DOHH2 (cell line): Measurements from ENCODE around the gene ZP4.

ENCODE experiments used
- H3F3A ChIP-seq: fragments of 200-600 bp; sonication (generic), shearing (Covaris generic); 2 replicates; pipeline ENCODE4 v1.6.0; 2016; ENCODE audit warnings: antibody characterized with exemption, mild to moderate bottlenecking; ENCODE audit not compliant: control insufficient read depth, insufficient read depth
- H3K27ac ChIP-seq: fragments of 200-600 bp; sonication (generic); 2 replicates; pipeline ENCODE4 v1.5.1; 2014; ENCODE audit warnings: low read depth, mild to moderate bottlenecking, low read length, moderate library complexity
- H3K27me3 ChIP-seq: fragments of 200-600 bp; sonication (generic); 2 replicates; pipeline ENCODE4 v1.6.1; 2014; ENCODE audit warnings: mild to moderate bottlenecking, low read length, mixed read lengths; ENCODE audit not compliant: control insufficient read depth
- H3K36me3 ChIP-seq: fragments of 200-600 bp; sonication (generic); 2 replicates; pipeline ENCODE4 v1.6.1; 2014; ENCODE audit warnings: mild to moderate bottlenecking, low read length, moderate library complexity, mixed read lengths; ENCODE audit not compliant: control insufficient read depth
- H3K4me1 ChIP-seq: fragments of 200-600 bp; sonication (generic); 2 replicates; pipeline ENCODE4 v1.6.1; 2014; ENCODE audit warnings: mild to moderate bottlenecking, low read length, mixed read lengths; ENCODE audit not compliant: control insufficient read depth
- H3K4me2 ChIP-seq: fragments of 200-600 bp; sonication (generic); 2 replicates; pipeline ENCODE4 v1.6.0; 2014; ENCODE audit warnings: mild to moderate bottlenecking, low read length, moderate library complexity
- H3K4me3 ChIP-seq: fragments of 200-600 bp; sonication (generic); 2 replicates; pipeline ENCODE4 v1.5.1; 2014; ENCODE audit warnings: mild to moderate bottlenecking, low read length, mixed read lengths
- H3K79me2 ChIP-seq: fragments of 200-600 bp; sonication (generic); 2 replicates; pipeline ENCODE4 v1.6.1; 2014; ENCODE audit warnings: mild to moderate bottlenecking, low read length, mixed read lengths; ENCODE audit not compliant: control insufficient read depth
- H3K9me2 ChIP-seq: fragments of 200-600 bp; sonication (generic); replicated peaks from 2 replicates; pipeline ENCODE4 v1.6.1; 2014; ENCODE audit warnings: mild to moderate bottlenecking, low read length, mixed read lengths; ENCODE audit not compliant: control insufficient read depth
- H3K9me3 ChIP-seq: fragments of 200-600 bp; sonication (generic); 2 replicates; pipeline ENCODE4 v1.6.1; 2014; ENCODE audit warnings: antibody characterized with exemption, low read length, mixed read lengths; ENCODE audit not compliant: control insufficient read depth, insufficient read depth
- H4K20me1 ChIP-seq: fragments of 200-600 bp; sonication (generic); 2 replicates; pipeline ENCODE4 v1.6.0; 2014; ENCODE audit warnings: low read depth, mild to moderate bottlenecking, antibody characterized with exemption, low read length, moderate library complexity; ENCODE audit not compliant: control insufficient read depth, insufficient read depth
- EZH2phosphoT487 ChIP-seq: fragments of 200-600 bp; sonication (generic); IDR thresholded peaks from 2 replicates; pipeline ENCODE4 v1.6.1; 2017; ENCODE audit warnings: borderline replicate concordance, mild to moderate bottlenecking, antibody characterized with exemption, low read length, moderate library complexity, mixed read lengths
- TF ChIP-seq, protein P1 (sequence below): fragments of 200-600 bp; sonication (generic); IDR thresholded peaks from one replicate; pipeline ENCODE4 v1.5.1; 2014; ENCODE audit warnings: antibody characterized with exemption, mild to moderate bottlenecking, low read depth, low read length; ENCODE audit not compliant: poor library complexity, severe bottlenecking

Gene ZP4

DNA sequence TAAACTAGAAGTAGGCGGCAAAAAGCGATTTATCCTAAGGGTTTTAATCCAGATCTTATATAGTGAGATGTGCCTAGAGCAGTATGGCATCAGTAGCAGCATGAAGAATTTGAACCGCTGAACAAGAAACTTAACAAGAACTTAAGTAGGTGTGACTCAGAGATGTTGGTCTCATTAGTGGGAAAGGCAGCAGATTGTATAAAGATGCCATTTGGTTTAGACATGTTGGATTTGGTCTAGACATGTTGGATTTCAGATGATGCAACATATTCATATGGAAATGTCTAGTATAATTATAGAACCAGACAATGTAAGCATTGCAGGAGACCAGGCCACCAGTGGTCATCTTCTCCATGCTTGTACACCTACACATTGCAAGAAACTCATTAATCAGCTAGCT, 42.1 kb upstream of the ZP4 start:
- H3K4me1 ChIP-seq = no peaks in the 10 kb centered on the region
- H3K4me2 ChIP-seq = no peak overlapping the region
- no peaks in the 10 kb centered on the region for H3K79me2 ChIP-seq
- no peak for TF ChIP-seq EZH2phosphoT487
- TF ChIP-seq, protein P1, sequence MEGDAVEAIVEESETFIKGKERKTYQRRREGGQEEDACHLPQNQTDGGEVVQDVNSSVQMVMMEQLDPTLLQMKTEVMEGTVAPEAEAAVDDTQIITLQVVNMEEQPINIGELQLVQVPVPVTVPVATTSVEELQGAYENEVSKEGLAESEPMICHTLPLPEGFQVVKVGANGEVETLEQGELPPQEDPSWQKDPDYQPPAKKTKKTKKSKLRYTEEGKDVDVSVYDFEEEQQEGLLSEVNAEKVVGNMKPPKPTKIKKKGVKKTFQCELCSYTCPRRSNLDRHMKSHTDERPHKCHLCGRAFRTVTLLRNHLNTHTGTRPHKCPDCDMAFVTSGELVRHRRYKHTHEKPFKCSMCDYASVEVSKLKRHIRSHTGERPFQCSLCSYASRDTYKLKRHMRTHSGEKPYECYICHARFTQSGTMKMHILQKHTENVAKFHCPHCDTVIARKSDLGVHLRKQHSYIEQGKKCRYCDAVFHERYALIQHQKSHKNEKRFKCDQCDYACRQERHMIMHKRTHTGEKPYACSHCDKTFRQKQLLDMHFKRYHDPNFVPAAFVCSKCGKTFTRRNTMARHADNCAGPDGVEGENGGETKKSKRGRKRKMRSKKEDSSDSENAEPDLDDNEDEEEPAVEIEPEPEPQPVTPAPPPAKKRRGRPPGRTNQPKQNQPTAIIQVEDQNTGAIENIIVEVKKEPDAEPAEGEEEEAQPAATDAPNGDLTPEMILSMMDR = no peak
- H3K27me3 ChIP-seq = no peaks in the 10 kb centered on the region
- no peak overlapping the region for H3K27ac ChIP-seq
- H3K9me3 ChIP-seq = no peaks in the 10 kb centered on the region
- H3K4me3 ChIP-seq = no peak overlapping the region
- H4K20me1 ChIP-seq = no peaks in the 10 kb centered on the region
- no peaks in the 10 kb centered on the region for H3F3A ChIP-seq
- no peaks in the 10 kb centered on the region for H3K9me2 ChIP-seq
- no peaks in the 10 kb centered on the region for H3K36me3 ChIP-seq

DNA sequence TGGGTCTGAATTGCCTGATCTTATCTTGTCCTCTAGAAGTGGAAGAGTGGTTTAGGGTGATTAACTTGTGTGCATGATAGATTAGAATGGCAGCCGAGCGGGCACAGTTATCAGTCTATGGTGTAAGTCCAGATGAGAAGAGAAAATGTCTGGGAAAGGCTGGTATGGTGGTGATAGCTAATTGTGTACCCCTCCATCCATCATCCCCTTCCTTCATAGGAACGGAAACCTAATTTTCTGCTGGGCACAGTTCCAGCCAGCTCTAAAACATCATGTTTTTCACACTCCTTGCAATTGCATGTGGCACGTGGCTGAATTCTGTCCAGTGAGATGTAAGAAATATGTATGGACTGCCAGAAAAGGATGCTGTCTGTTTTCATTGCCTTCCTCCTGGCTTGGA, 40.9 kb upstream of the ZP4 start:
- Histone ChIP-seq H3K4me1 (no peaks in the 10 kb centered on the region), H3K4me3 (no peak overlapping the region), H3K36me3 (no peaks in the 10 kb centered on the region), H3K27me3 (no peaks in the 10 kb centered on the region), H3K79me2 (no peaks in the 10 kb centered on the region), H4K20me1 (no peaks in the 10 kb centered on the region), H3K9me2 (no peaks in the 10 kb centered on the region), H3K27ac (no peak overlapping the region), H3K9me3 (no peaks in the 10 kb centered on the region), H3K4me2 (no peak overlapping the region), H3F3A (no peaks in the 10 kb centered on the region)
- TF ChIP-seq, protein P1 = no peak
- TF ChIP-seq EZH2phosphoT487 = no peak

DNA sequence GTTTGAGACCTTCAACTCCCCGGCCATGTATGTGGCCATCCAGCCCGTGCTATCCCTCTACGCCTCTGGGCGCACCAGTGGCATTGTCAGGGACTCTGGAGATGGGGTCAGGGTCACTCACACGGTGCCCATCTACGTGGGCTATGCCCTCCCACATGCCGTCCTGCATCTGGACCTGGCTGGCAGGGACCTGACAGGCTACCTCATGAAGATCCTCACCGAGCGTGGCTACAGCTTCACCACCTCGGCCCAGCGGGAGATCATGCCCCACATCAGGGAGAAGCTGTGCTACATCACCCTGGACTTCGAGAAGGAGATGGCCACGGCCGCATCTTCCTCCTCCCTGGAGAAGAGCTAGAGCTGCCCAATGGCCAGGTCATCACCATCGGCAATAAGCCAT, 36.5 kb upstream of the ZP4 start:
- Histone ChIP-seq H3K36me3 (no peaks in the 10 kb centered on the region), H3K27me3 (no peaks in the 10 kb centered on the region), H4K20me1 (no peaks in the 10 kb centered on the region), H3K4me2 (no peak overlapping the region), H3K9me2 (no peaks in the 10 kb centered on the region), H3K4me1 (no peaks in the 10 kb centered on the region), H3K79me2 (no peaks in the 10 kb centered on the region), H3F3A (no peaks in the 10 kb centered on the region), H3K9me3 (no peaks in the 10 kb centered on the region), H3K4me3 (no peak overlapping the region), H3K27ac (no peak overlapping the region)
- no peak for TF ChIP-seq EZH2phosphoT487
- TF ChIP-seq, protein P1 = no peak

DNA sequence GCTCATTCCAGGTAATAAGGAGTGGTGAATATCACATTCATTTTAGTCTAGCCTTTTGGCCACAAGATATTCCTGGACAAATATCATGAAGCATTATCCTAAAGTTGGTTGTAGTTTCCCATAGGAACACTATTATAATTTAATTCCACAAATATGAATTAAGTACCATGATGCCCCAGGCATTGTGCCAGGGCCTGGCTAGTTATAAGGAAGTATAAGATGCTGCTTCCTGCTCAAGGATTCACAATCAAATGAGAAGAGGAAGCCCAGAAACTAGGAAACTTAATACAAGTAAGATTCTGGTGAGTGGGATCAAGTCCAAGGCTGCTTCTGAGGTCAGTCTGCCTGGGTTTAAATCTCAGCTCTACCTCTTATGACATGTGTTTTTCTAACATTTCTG, 30.6 kb upstream of the ZP4 start:
- Histone ChIP-seq H3K36me3 (no peaks in the 10 kb centered on the region), H3K79me2 (no peaks in the 10 kb centered on the region), H3K27me3 (no peaks in the 10 kb centered on the region), H4K20me1 (no peaks in the 10 kb centered on the region), H3F3A (no peaks in the 10 kb centered on the region), H3K4me1 (no peaks in the 10 kb centered on the region), H3K9me2 (no peaks in the 10 kb centered on the region), H3K27ac (no peak overlapping the region), H3K4me2 (no peak overlapping the region), H3K4me3 (no peak overlapping the region), H3K9me3 (no peaks in the 10 kb centered on the region)
- no peak for TF ChIP-seq EZH2phosphoT487
- TF ChIP-seq, protein P1 = no peak
